ENCODE results near the gene S1PR5.

The S1PR5 gene

GRCh38 chr19:10464456-10464855, 52.8 kb downstream of the S1PR5 start:
- DNase-seq, result no peak

Measured in CD4-positive, alpha-beta T cell treated with Interleukin-4 for 1 hour (primary cell).